ELR (cell line): Measurements from ENCODE around the gene PRAF2.

ENCODE experiments used
- DNase-seq: peaks from one replicate; pipeline ENCODE4 v3.0.0-alpha.2; 2015; ENCODE audit warnings: low read depth

PRAF2 gene

GRCh38 chrX:49073601-49074575 is at the start of gene PRAF2:
PRAF2 (minus strand) TSS chrX:49074002; CDS start chrX:49073987, 15 bp downstream.
- DNase-seq: peak; percentile 92

- no peak for DNase-seq
Observed at GRCh38 chrX:49122499-49122898, 48.7 kb upstream of the PRAF2 start.

DNA sequence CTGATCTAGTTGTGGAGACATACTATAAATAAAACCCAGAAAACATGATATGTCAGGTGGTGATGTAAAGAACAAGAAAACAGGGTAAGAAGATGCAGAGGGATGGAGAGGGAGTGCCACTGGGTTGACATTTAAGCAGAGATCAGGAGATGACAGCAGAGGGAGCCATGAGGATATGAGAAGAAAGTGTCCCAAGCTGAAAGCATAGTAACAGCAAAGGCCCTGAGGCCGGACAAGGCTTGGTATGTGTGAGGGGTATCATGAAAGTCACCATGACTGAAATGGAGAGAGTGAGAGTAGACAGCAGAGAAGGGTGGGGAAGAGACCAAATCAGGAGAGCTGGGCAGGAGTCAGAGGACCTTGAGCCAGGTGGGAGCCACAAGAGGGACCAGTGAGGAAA is 46.3 kb upstream of the PRAF2 start:
- DNase-seq: no peak

DNA sequence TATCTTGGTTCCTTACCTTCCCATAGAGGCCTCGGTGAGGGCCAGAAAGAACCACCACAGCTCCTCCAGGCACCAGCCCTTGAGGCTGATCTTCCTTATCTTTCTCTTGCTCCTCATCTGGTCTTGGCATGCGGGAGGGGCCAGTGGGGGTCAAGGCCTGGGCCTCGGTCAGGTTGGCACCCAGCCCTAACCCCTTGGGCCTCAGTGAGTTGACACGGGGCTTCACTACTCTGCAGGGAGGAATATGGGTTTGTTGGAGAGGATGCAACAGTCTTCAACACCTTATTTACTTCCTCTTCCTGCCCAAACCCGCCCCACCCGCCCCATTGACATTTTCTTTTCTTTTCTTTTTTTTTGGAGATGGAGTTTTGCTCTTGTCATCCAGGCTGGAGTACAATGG is 43.8 kb upstream of the PRAF2 start:
- DNase-seq: no peak

- no peak for DNase-seq
Observed at GRCh38 chrX:49116716-49117115, 42.9 kb upstream of the PRAF2 start.

- no peak for DNase-seq
Observed at GRCh38 chrX:49116076-49116475, 42.3 kb upstream of the PRAF2 start.

- DNase-seq: no peak
Observed at GRCh38 chrX:49111791-49112190, 38.0 kb upstream of the PRAF2 start.

DNA sequence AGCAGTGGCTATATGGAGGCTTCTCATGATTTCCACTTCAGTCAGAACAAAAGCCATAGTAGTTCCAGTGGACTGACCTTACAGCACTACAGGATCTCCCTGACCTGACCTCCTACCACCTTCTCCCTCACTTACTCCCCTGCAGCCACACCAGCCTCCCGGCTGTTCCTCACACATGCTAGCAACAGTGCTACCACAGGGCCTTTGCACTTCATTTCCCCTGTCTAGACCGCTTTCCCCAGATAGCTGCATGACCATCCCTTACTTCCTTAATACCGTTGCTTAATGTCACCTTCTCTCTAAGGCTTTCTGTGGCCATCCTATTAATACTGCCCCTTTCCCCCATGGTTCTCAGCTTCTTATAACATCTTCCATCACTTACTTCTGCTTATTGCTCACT is 36.6 kb upstream of the PRAF2 start:
- no peak for DNase-seq

DNA sequence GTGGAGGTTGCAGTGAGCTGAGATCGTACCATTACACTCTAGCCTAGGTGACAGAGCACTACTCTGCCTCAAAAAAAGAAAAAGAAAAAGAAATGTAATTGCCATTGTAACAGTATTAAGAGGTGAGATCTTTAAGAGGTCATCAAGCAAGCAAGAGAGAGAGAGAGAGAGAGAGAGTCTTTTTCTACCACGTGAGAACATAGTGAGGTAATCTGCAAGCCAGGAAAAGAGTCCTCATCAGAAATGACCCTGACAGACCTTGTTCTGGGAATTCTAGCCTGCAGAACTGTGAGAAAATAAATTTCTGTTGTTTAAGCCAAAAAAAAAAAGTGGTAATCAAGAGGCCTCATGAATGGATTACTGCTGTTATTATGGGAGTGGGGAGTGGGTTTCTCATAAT is 34.8 kb upstream of the PRAF2 start:
- DNase-seq: no peak

DNA sequence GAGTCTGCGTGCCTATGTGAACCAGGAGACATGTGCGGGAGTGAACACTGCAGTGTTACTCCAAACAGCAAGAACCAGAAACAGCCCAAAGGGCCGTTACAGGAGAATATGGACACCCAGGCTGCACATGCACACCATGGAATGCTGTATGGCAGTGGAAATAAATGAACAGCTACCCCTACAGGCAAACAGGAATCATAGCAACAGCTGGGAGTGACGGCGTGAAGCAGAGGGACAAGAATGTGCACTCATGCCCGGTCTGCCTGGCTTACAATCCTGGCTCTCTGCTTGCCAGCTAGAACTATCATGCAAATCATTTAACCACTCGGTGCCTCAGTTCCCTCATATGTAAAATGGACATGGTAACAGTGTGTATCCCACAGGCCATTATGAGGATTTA is 33.1 kb upstream of the PRAF2 start:
- DNase-seq: peak; percentile 52

DNA sequence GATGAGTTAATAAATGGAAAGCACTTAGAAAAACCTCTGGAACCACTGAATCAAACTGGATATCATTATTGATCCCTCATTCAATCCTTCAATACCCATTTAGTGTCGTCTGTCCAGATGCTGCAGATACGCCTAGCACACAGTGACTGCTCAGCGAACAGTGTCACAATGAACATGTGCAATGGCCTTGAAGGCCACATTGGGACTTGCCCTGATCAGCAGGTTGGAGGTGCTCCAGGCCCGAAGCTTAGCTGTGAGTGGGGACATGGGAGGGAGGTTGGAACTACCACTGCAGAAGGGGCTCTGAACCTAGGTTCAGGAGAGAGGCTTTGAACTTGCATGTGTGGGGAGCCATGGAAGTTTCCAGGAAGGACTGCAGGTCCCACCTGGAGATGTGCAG is 32.5 kb upstream of the PRAF2 start:
- DNase-seq: no peak

GRCh38 chrX:49103637-49104036 is 29.8 kb upstream of the PRAF2 start:
- DNase-seq: peak; percentile 49

DNA sequence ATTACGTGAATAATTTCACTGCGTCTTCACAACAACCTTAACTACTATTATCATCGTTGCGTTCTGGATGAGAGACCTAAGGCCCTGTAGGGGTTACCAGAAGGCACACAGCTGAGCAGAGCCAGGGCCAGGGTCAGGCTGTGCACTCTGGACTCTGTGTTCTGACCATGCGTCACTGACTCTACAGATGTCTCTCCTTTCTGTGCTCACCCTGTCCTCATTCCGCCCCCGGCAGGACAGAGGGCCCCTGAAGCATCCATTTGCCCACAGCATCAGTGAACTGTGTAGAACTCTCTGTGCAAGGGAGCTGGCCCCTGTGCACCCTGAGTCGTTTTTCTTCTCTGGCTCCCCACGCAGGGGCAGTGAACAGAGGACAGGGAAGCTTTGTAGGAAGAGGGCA is 28.4 kb upstream of the PRAF2 start:
- no peak for DNase-seq

- DNase-seq: no peak
Observed at GRCh38 chrX:49101629-49101984, 27.8 kb upstream of the PRAF2 start.

DNA sequence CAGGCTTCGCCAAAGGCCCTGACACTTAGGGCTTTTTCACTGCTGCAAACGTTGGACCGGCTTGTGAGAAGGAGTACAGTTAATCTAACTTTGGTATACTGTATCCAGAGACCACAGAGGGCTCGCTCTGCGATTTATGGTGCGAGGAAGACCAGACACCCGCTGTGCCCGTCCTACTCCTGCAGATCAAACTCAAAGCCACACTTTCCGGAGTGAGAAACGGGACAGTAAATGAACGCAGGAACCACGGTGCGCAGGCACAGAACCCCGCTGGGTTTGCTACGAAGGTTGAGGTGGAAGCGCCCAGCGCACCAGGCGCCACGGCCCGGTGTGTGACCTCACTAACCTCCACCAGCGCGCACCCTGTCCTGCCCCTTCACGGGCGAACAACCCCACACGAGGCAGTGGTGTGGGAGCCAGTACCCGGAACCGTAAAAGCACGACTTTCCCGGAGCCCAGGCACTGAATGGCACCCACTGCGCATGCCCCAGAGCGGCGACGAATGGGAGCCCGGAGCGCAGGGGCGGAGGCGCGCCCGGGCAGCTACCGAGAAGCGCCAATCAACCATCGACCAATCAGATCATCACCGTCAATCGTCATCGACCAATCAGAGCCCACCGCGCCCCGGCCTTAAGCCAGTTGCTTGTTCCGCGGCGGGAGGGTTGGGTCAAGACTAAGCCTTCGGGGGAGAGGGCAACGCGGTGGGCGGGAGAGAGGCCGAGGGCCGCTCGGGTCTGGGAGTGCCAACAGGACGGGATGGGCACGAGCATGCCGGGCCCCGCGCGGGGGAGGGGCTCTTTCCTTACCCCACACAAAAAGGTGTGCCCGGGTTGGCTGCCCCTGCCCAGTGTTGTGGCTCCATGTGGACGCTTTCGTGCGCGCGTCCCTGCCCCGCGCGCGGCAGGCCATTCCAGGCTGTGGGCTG is 27.2 kb upstream of the PRAF2 start:
- DNase-seq: peak; percentile 92

- no peak for DNase-seq
Observed at GRCh38 chrX:49096419-49096818, 22.6 kb upstream of the PRAF2 start.

DNA sequence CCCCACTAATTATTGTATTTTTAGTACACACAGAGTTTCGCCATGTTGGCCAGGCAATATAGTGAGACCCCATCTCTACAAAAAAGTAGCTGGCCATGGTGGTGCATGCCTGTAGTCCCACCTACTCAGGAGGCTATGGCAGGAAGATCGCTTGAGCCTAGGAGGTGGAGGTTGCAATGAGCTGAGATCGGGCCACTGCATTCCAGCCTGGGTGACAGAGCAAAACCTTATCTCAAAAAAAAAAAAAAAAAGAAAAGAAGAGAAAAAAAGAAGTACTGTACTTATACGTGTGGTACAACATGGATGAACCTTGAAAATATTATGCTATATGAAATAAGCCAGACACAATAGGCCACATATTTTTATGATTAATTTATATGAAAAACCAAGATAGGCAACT is 15.8 kb upstream of the PRAF2 start:
- no peak for DNase-seq

- no peak for DNase-seq
Observed at GRCh38 chrX:49082271-49082871, 8.6 kb upstream of the PRAF2 start.

DNA sequence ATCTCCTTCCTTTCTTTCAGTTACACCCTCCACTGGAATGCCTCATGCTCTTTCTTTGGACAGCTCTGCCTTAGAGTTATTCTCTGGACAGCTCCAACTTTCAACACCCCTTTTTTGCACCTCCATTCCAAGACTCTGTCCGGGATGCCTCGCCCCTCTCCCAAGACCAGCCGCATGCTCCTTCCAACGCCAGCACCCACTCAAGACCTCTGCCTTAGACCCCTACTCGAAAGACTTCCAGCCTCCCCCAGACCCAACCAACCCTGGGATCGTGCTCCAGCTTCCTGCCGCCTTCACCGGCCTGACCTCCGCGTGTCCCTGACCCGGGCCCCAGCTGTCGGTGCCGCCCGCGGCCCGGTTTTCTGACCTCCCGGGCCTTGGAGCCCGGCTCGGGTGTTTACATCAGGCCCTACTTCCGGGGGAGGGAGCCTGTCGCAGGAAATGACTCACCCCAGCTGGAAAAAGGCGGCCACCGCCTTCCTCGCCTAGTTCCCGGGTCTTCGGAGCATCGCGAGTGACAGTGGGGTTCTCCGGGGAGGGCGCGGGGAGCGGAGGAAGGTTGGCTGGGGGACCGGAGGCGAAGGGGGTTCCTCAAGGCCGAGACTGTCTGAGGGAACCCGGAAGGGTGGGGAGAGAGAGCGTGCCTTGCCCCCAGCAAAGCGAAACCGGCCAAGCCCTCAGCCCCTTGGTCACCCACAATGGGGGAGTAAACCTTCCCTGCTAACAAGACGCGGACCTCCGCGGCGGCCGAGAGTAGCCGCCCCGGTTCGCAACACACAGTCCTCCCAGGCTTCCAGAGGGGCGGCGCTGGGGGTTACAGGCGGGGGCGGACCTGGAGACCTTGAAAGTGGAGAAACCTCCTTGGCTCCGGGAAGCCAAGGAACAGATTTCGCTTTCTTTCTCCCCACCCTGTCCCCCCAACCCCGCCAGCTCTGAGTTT is 6.0 kb upstream of the PRAF2 start, which contains the start of gene WDR45:
Gene WDR45 (minus strand): TSS at position 399 of the 940 bp plus-strand sequence. CDS start 1,792 bp downstream, outside the sequence.
- peak; percentile 82 for DNase-seq

DNA sequence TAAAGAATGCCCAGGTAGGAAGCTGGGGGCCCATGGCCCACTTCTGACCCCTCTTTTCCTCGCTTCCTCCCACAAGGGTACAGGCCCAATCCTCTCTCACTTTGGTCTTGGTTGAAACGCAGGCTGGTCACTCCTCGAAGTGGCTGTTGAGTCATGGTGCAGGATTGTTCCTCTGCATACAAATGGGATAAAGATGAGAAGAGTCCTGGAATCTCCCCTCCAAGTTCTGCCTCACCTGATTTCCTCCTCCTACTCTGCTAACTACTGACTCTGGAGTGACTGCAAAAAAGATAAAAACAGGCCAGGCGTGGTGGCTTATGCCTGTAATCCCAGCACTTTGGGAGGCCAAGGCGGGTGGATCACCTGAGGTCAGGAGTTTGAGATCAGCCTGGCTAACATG is 4.1 kb upstream of the PRAF2 start:
- peak; percentile 7 for DNase-seq

GRCh38 chrX:49075347-49075746 is 1.5 kb upstream of the PRAF2 start:
- no peak for DNase-seq
